Fibroblast of skin of abdomen (primary cell): ENCODE results near the gene PHETA2.
"Not testable (repeated sequence)": the region's sequence is repeated elsewhere in the genome, so short reads cannot be mapped to it uniquely, and the experiment has no call there.

Source experiments
- DNase-seq: peaks from one replicate; pipeline ENCODE4 v3.0.0-alpha.2; 2013

The PHETA2 gene

DNA sequence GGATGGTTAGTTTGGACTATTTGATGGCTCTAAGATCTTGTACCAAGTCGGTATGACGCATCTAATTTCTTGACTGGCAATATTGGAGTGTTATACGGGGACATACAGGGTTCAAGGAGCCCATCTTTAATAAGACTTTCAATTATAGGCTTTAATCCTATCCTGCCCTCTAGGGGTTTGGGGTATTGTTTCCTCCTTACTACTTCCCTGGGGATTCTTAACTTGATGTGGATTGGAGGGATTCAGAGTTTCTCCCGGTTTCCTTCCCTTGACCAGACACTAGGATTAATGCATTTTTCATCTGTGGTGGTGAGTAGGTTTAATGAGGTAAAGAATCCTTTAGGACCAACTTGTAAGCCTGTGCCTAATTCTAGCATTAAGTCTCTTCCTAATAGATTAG, 37.8 kb downstream of the PHETA2 start:
- no peak for DNase-seq

DNA sequence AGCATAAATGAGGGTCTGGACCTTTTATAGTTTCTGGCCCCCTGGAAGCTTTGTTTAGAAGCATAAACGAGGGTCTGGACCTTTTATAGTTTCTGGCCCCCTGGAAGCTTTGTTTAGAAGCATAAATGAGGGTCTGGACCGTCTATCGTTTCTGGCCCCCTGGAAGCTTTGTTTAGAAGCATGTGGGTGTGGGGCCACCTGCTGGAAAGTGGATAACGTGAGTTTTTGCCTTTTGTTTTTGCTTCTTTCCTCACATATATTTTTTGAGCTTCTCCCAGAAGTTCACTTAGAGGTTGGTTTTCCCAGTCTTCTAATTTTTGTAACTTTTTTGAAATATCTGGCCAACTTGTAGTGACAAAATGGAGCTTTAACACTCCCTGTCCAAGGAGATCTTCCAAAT, 38.7 kb downstream of the PHETA2 start:
- DNase-seq, result not testable (repeated sequence)

GRCh38 chr22:42114721-42115120, 40.7 kb downstream of the PHETA2 start:
- no peak for DNase-seq

DNA sequence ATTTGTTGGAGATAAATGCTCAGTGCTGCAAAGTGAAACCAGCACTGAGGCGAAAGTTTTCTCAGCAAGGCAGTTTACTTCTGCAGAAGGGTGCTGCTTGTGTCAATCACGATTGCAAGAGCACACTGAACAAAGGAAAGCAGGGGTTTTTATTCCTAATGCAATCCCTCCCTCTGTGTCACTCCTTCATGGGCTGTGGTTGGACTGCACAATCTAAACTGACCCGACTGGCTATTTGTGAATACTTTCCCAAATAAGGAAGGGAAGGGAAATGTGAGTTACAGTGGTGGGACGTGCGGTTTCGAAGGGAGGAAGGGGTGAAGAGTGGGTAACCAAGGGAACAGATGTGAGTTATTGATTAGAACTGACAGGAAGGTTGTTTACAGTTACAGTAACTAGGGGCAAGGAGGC, 41.4 kb downstream of the PHETA2 start:
- DNase-seq, result not testable (repeated sequence)

DNA sequence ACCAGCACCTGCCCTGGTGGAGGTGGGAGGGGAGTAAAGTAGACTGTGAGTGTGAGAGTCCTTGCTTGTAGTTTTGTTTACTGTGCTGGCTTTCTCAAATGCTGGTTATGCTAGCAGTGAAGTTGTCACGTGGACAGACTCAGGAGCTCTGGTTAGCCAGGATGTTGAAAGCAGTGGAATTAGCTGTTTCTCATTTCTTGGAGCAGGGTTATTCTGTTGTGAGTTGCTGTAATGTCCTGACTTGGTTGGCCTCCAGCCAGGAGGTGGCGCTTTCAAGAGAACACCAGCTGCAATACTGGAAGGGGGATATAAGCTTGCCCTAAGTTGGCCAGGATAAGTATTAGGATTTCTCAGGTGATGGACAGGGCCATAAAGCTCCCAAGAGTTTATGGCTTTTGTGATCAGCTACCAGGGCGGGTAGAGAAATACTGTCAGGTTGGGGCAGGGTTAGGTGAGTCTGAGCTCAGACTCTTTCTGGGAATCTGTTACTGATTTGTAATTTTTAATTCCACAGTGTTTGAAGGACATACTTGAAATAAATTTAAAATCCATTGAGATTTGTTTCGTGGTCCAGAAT, 42.9 kb downstream of the PHETA2 start:
- no peak for DNase-seq

DNA sequence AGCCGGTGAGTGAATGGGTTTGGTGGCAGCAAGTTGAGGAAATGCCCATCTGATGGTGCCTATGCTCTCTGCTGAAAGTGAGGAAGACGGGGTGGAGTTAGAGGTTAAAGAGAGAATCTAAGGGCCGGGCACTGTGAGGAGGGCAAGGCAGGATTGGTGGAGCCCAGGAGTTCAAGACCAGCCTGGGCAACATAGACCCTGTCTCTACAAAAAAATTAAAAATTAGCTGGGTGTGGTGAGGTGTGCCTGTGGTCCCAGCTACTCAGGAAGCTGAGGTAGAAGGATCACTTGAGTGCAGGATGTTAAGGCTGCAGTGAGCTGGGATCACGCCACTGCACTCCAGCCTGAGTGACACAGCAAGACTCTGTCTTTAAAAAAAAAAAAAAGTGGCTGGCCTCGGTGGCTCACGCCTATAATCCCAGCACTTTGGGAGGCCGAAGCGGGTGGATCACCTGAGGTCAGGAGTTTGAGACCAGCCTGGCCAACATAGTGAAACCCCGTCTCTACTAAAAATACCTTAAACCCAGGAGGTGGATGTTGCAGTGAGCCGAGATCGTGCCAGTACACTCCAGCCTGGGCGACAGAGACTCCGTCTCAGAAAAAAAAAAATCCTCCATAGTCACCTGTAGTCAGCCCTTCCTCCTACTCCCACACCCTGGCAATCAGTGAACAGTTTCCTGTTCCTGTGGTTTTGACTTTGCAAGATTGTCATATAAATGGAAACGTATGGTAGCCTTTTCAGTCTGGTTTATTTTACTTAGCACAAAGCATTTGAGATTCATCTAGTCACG, 46.4 kb downstream of the PHETA2 start:
- DNase-seq, result not testable (repeated sequence)

DNA sequence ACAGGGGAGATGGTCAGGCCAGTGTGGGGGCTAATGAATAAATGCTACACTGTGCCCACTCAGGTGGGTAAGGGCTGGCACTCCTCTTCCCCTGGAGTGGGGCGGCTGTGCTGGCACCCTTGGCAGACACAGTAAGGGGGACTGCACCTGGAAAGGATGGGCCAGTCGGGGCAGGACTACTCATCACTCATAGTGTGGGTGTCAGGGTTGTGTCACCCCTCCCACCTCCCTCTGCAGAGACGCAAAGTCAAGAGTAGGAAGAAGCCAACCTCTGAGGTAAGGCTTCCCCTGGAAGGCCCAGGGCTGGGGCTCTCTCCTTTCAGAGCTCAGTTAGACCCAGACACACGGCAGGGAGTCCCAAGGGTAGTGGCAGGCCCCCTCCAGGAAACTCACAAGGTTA, 49.5 kb downstream of the PHETA2 start:
- not testable (repeated sequence) for DNase-seq

- no peak for DNase-seq
These were observed 53.6 kb downstream of the PHETA2 start for GRCh38 chr22:42127606-42128005.

- DNase-seq, result not testable (repeated sequence)
These were observed 54.0 kb downstream of the PHETA2 start for GRCh38 chr22:42128007-42128406.
